PC-3 (cell line): Measurements from ENCODE around the gene PVALB.

Experiments
- CTCF ChIP-seq: fragments of 300-600 bp; sonication (generic); conservative IDR thresholded peaks from 2 replicates; pipeline ENCODE4 v1.5.1; 2017; ENCODE audit warnings: antibody characterized with exemption, low read depth, mild to moderate bottlenecking, low read length
- EZH2 ChIP-seq: fragments of 300-600 bp; sonication (generic); IDR thresholded peaks from one replicate; pipeline ENCODE4 v1.6.1; 2017; ENCODE audit warnings: antibody characterized with exemption, mild to moderate bottlenecking, low read length; ENCODE audit not compliant: unreplicated experiment
- EZH2phosphoT487 ChIP-seq: fragments of 300-600 bp; sonication (generic); IDR thresholded peaks from 2 replicates; pipeline ENCODE4 v1.6.1; 2018; ENCODE audit warnings: mild to moderate bottlenecking, antibody characterized with exemption, low read length, borderline replicate concordance

GRCh38 chr22:36770513-36771231 is 46.2 kb downstream of the PVALB start:
- no peak for TF ChIP-seq EZH2
- no peak for TF ChIP-seq CTCF
- no peak for TF ChIP-seq EZH2phosphoT487
